H1 (cell line): ENCODE measurements around the gene SLC26A9. TPM values are rescaled to one million over a fixed set of nuclear protein-coding genes. Genes with fewer than 3 reads are reported as not detected.

Source experiments
- BRCA1 ChIP-seq: IDR thresholded peaks from 2 replicates; pipeline ENCODE4 v1.6.1; 2012; ENCODE audit warnings: low read depth, low read length, improper control_type of control experiment
- CHD2 ChIP-seq: IDR thresholded peaks from 2 replicates; pipeline ENCODE4 v1.6.1; 2012; ENCODE audit warnings: low read length, improper control_type of control experiment
- CHD7 ChIP-seq: fragments of 300-600 bp; sonication (generic); IDR thresholded peaks from 2 replicates; pipeline ENCODE4 v1.7.1; 2012; ENCODE audit warnings: low read length, moderate library complexity, mild to moderate bottlenecking, inconsistent platforms; ENCODE audit not compliant: insufficient replicate concordance
- GTF2F1 ChIP-seq: IDR thresholded peaks from 2 replicates; pipeline ENCODE4 v1.6.1; 2012; ENCODE audit warnings: low read depth, low read length, improper control_type of control experiment, borderline replicate concordance
- KDM5A ChIP-seq: fragments of 200-600 bp; IDR thresholded peaks from 2 replicates; pipeline ENCODE4 v1.7.1; 2012; ENCODE audit warnings: mild to moderate bottlenecking, low read length, inconsistent platforms, mixed read lengths
- RBBP5 ChIP-seq: IDR thresholded peaks from 2 replicates; pipeline ENCODE4 v1.7.1; 2012; ENCODE audit warnings: low read depth, mild to moderate bottlenecking, inconsistent platforms, low read length, moderate library complexity, borderline replicate concordance
- SIN3A ChIP-seq, 2 experiments: IDR thresholded peaks in 1 of 2; conservative IDR thresholded peaks in 1 of 2; 2 replicates each; pipeline ENCODE4 v1.6.1; 2011 to 2012; ENCODE audit warnings: low read length in 2 of 2, improper control_type of control experiment in 1 of 2, low read depth in 1 of 2, mild to moderate bottlenecking in 1 of 2
- SIRT6 ChIP-seq: IDR thresholded peaks from one replicate; pipeline ENCODE4 v1.7.1; 2012; ENCODE audit warnings: low read length, inconsistent platforms
- SP1 ChIP-seq: IDR thresholded peaks from 2 replicates; pipeline ENCODE4 v1.6.1; 2011; ENCODE audit warnings: low read depth, low read length
- SUZ12 ChIP-seq: fragments of 200-600 bp; sonication (generic); IDR thresholded peaks from 2 replicates; pipeline ENCODE4 v1.6.1; 2012; ENCODE audit warnings: mild to moderate bottlenecking, inconsistent platforms, low read length, moderate library complexity, mixed read lengths
- YY1 ChIP-seq: IDR thresholded peaks from 2 replicates; pipeline ENCODE4 v1.6.1; 2011; ENCODE audit warnings: low read depth, mild to moderate bottlenecking, low read length
- polyA plus RNA-seq, 7 experiments: library from polyadenylated mRNA; depleted of rRNA in 3 of 7; stranded (reverse) in 5 of 7; unstranded in 2 of 7; fragments of >200 nt in 5 of 7; fragments of 200-250 nt in 2 of 7; gene quantifications; 1 replicate in 5 of 7; 2 replicates in 1 of 7; 4 replicates in 1 of 7; pipeline versions ENCODE4 v1.2.1 to v1.2.3, GENCODE V29; 2011 to 2013; ENCODE audit warnings: missing spikeins in 2 of 7, mixed read lengths in 2 of 7
- total RNA-seq: library from RNA; stranded (reverse); fragmentation: NEBNext Ultra II Directional; extraction: Animal tissue kit (Norgen Biotek cat#: 25700); gene quantifications from 2 replicates; pipeline ENCODE4 v1.2.1, GENCODE V29; 2021

Gene SLC26A9
- total and polyA plus RNA-seq, 2 of the 8 experiments (the other 6 are each of a cell fraction or from before 2014, with no cell fraction given), result not detected

- 0 out of 2 replicates have a peak, but pooled peaks have one; percentile 3 for TF ChIP-seq SUZ12
- no peak for TF ChIP-seq RBBP5
- TF ChIP-seq CHD2, result no peak
- no peak for TF ChIP-seq CHD7
- TF ChIP-seq YY1, result no peak
- TF ChIP-seq BRCA1, result no peak
- TF ChIP-seq SIN3A (conservative IDR thresholded peaks at IDR 0.05 in 1 of 2, IDR thresholded peaks at IDR 0.05 in 1 of 2; ENCODE audit: low read depth in 1 of 2, low read length in 2 of 2), result no peak
- TF ChIP-seq KDM5A, result no peak
- TF ChIP-seq GTF2F1, result no peak
- TF ChIP-seq SIRT6, result no peak
- TF ChIP-seq SP1, result no peak
Measured at GRCh38 chr1:205918955-205919746, 24.1 kb downstream of the SLC26A9 start (continued).
